ENCODE measurements around the gene GDNF.

- TF ChIP-seq ZNF223 (tag by site-specific recombination; IDR thresholded peaks at IDR 0.05) = no peak
- no peak for TF ChIP-seq ZNF138 (tag by site-specific recombination; IDR thresholded peaks at IDR 0.05; ENCODE audit: borderline replicate concordance)
Measured at GRCh38 chr5:37807015-37807414, 32.8 kb downstream of the GDNF start.

Data from HEK293 (cell line).